ENCODE measurements around the gene SLC9A9.

DNA sequence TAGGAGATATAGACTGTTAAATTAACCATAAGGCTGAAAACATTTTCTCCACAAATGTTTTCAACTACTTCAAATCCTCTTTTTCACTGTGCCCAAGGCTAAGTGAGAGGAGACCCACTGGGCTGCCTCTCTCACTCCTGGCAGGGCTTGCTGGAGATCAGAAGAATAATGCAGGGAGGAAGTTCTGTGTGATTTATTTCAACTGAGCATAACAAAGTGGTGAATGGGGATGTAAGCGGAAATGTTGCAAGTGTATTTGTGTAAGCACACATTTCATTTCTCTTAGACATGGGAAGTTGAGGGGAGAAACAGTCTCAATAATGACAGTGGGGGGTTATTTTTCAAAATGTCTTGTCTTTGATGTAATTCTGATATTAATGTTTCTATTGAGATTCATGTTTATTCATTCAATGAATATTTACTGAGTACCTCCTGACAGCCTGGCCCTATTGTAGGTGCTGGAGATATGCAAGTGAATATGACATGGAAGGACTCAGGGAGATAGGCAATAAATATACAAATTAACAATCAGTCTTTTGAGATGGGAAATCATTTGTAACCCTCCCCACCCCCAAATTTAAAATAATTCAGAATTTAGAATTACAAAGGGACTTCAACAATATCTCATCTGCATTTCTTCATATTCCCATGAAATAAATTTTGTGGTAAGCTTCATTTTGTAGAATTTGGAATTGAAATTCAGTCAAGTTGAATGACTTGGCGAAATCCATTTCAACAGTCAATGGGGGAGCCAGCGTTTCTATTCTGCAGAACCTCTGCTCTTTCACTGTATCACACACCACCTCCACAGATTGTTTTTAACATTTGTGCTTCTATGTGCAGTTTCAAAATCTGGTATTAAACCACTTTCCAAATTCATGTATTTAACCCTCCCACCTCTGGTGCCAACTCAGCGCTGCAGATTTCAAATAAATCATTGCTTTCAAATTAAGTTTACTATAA, 247.2 kb downstream of the SLC9A9 start:
- TF ChIP-seq, protein P1, sequence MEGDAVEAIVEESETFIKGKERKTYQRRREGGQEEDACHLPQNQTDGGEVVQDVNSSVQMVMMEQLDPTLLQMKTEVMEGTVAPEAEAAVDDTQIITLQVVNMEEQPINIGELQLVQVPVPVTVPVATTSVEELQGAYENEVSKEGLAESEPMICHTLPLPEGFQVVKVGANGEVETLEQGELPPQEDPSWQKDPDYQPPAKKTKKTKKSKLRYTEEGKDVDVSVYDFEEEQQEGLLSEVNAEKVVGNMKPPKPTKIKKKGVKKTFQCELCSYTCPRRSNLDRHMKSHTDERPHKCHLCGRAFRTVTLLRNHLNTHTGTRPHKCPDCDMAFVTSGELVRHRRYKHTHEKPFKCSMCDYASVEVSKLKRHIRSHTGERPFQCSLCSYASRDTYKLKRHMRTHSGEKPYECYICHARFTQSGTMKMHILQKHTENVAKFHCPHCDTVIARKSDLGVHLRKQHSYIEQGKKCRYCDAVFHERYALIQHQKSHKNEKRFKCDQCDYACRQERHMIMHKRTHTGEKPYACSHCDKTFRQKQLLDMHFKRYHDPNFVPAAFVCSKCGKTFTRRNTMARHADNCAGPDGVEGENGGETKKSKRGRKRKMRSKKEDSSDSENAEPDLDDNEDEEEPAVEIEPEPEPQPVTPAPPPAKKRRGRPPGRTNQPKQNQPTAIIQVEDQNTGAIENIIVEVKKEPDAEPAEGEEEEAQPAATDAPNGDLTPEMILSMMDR (IDR thresholded peaks at IDR 0.05) = no peak
- TF ChIP-seq POLR2AphosphoS5 (IDR thresholded peaks at IDR 0.05) (no peak), POLR2A (IDR thresholded peaks at IDR 0.05) (no peak), EP300 (IDR thresholded peaks at IDR 0.05; ENCODE audit: low read depth) (no peak)

Measured in transverse colon (tissue), 4 donors.